ENCODE measurements around the gene MPRIP.
A peak's percentile ranks its signal among the peaks of the same experiment; 100 is the strongest.

- TF ChIP-seq ZNF207 (IDR thresholded peaks at IDR 0.05; ENCODE audit: borderline replicate concordance) (no peak), ZNF333 (CRISPR knock-in tag; IDR thresholded peaks at IDR 0.05; ENCODE audit: borderline replicate concordance) (0 out of 2 replicates have a peak, but pooled peaks have one; percentile 18), ZBTB7A (CRISPR knock-in tag; IDR thresholded peaks at IDR 0.05) (peak; percentile 79; the same call in 1 of the 2 replicates), CTCF (CRISPR knock-in tag; IDR thresholded peaks at IDR 0.05) (peak; percentile 12; the same call in 1 of the 2 replicates), MAX (IDR thresholded peaks at IDR 0.05) (peak; percentile 97), ZNF800 (CRISPR knock-in tag; IDR thresholded peaks at IDR 0.05) (no peak)
Measured at GRCh38 chr17:17077861-17078732, 35.8 kb downstream of the MPRIP start.
